ENCODE measurements around the gene PLXNA2.

Gene PLXNA2

GRCh38 chr1:208178091-208178529, 66.1 kb downstream of the PLXNA2 start:
- no peak for DNase-seq

- no peak for DNase-seq
These were observed 66.5 kb downstream of the PLXNA2 start for GRCh38 chr1:208177656-208178055.

GRCh38 chr1:208176649-208177048, 67.5 kb downstream of the PLXNA2 start:
- DNase-seq, result no peak

GRCh38 chr1:208175508-208175895, 68.7 kb downstream of the PLXNA2 start:
- no peak for DNase-seq

- no peak for DNase-seq
These were observed 69.3 kb downstream of the PLXNA2 start for GRCh38 chr1:208174731-208175507.

GRCh38 chr1:208174200-208174599, 70.0 kb downstream of the PLXNA2 start:
- no peak for DNase-seq

- DNase-seq, result no peak
These were observed 70.4 kb downstream of the PLXNA2 start for GRCh38 chr1:208173749-208174148.

- no peak for DNase-seq
These were observed 71.6 kb downstream of the PLXNA2 start for GRCh38 chr1:208172423-208173145.

- DNase-seq, result no peak
These were observed 72.4 kb downstream of the PLXNA2 start for GRCh38 chr1:208171616-208172422.

- DNase-seq, result no peak
These were observed 73.9 kb downstream of the PLXNA2 start for GRCh38 chr1:208170252-208170651.

GRCh38 chr1:208169081-208169879, 74.9 kb downstream of the PLXNA2 start:
- no peak for DNase-seq

GRCh38 chr1:208167261-208167869, 76.8 kb downstream of the PLXNA2 start:
- no peak for DNase-seq

- DNase-seq, result no peak
These were observed 77.6 kb downstream of the PLXNA2 start for GRCh38 chr1:208166340-208167138.

- DNase-seq, result no peak
These were observed 78.5 kb downstream of the PLXNA2 start for GRCh38 chr1:208165659-208166058.

GRCh38 chr1:208164609-208165008, 79.6 kb downstream of the PLXNA2 start:
- DNase-seq, result no peak

GRCh38 chr1:208163539-208163938, 80.6 kb downstream of the PLXNA2 start:
- DNase-seq, result no peak

GRCh38 chr1:208162903-208163302, 81.3 kb downstream of the PLXNA2 start:
- no peak for DNase-seq

- DNase-seq, result no peak
These were observed 82.4 kb downstream of the PLXNA2 start for GRCh38 chr1:208161656-208162375.

- no peak for DNase-seq
These were observed 83.2 kb downstream of the PLXNA2 start for GRCh38 chr1:208161005-208161404.

GRCh38 chr1:208160259-208160819, 83.8 kb downstream of the PLXNA2 start:
- no peak for DNase-seq
